Mesenchymal stem cell (in vitro differentiated cells and primary cell): ENCODE results near the gene GPR55.
A peak's percentile ranks its signal among the peaks of the same experiment; 100 is the strongest.

Experiments
- DNase-seq: peaks from one replicate; pipeline ENCODE4 v3.0.0-alpha.2; 2013
- H2AFZ ChIP-seq: one replicate; pipeline ENCODE4 v1.6.1; 2013; ENCODE audit warnings: low read depth, mild to moderate bottlenecking, control low read depth, inconsistent platforms, low read length, moderate library complexity
- H2AK5ac ChIP-seq: 2 replicates; pipeline ENCODE4 v1.6.1; 2013; ENCODE audit warnings: low read length, moderate library complexity, mild to moderate bottlenecking, inconsistent platforms; ENCODE audit not compliant: severe bottlenecking
- H2BK120ac ChIP-seq: one replicate; pipeline ENCODE4 v1.6.1; 2013; ENCODE audit warnings: low read depth, mild to moderate bottlenecking, inconsistent platforms, low read length, moderate library complexity
- H2BK12ac ChIP-seq, 2 experiments: one replicate each; pipeline ENCODE4 v1.6.1; 2013; ENCODE audit warnings: inconsistent platforms in 2 of 2, low read length in 2 of 2, mild to moderate bottlenecking in 2 of 2, moderate library complexity in 2 of 2, control low read depth in 1 of 2
- H2BK15ac ChIP-seq: one replicate; pipeline ENCODE4 v1.6.1; 2013; ENCODE audit warnings: mild to moderate bottlenecking, low read depth, inconsistent platforms; ENCODE audit not compliant: poor library complexity, severe bottlenecking
- H2BK5ac ChIP-seq: 2 replicates; pipeline ENCODE4 v1.6.1; 2013; ENCODE audit warnings: low read depth, mild to moderate bottlenecking, low read length, control low read depth, inconsistent platforms; ENCODE audit not compliant: poor library complexity, severe bottlenecking
- H3K14ac ChIP-seq, 2 experiments: one replicate each; pipeline ENCODE4 v1.6.1; 2013; ENCODE audit warnings: inconsistent platforms in 2 of 2, low read length in 2 of 2, control low read depth in 1 of 2, mild to moderate bottlenecking in 1 of 2, moderate library complexity in 1 of 2
- H3K18ac ChIP-seq, 2 experiments: one replicate each; pipeline ENCODE4 v1.6.1; 2013; ENCODE audit warnings: inconsistent platforms in 2 of 2, low read length in 2 of 2, control low read depth in 1 of 2, low read depth in 1 of 2, mild to moderate bottlenecking in 1 of 2
- H3K23ac ChIP-seq, 2 experiments: one replicate each; pipeline ENCODE4 v1.6.1; 2013; ENCODE audit warnings: inconsistent platforms in 2 of 2, low read length in 2 of 2, mild to moderate bottlenecking in 2 of 2, moderate library complexity in 2 of 2, control low read depth in 1 of 2
- H3K27ac ChIP-seq: 2 replicates; pipeline ENCODE4 v1.5.1; 2013; ENCODE audit warnings: mild to moderate bottlenecking, moderate library complexity, low read length, control low read depth, inconsistent platforms; ENCODE audit not compliant: poor library complexity, severe bottlenecking
- H3K27me3 ChIP-seq, 2 experiments: 2 replicates each; pipeline versions ENCODE4 v1.6.1 to v1.7.0; 2013; ENCODE audit warnings: low read length in 2 of 2, mild to moderate bottlenecking in 2 of 2, moderate library complexity in 2 of 2, control low read depth in 1 of 2, inconsistent platforms in 1 of 2; ENCODE audit not compliant: control insufficient read depth in 1 of 2, insufficient read depth in 1 of 2
- H3K36me3 ChIP-seq, 2 experiments: 2 replicates each; pipeline versions ENCODE4 v1.6.1 to v1.7.0; 2013; ENCODE audit warnings: low read length in 2 of 2, control low read depth in 1 of 2, inconsistent platforms in 1 of 2, low read depth in 1 of 2, mild to moderate bottlenecking in 1 of 2; ENCODE audit not compliant: insufficient read depth in 2 of 2, control insufficient read depth in 1 of 2
- H3K4ac ChIP-seq, 2 experiments: one replicate each; pipeline ENCODE4 v1.6.1; 2013; ENCODE audit warnings: inconsistent platforms in 2 of 2, low read length in 2 of 2, mild to moderate bottlenecking in 2 of 2, moderate library complexity in 2 of 2, control low read depth in 1 of 2, low read depth in 1 of 2
- H3K4me1 ChIP-seq: 2 replicates; pipeline ENCODE4 v1.6.1; 2013; ENCODE audit warnings: low read depth, low read length, control low read depth; ENCODE audit not compliant: control insufficient read depth, insufficient read depth
- H3K4me2 ChIP-seq: 2 replicates; pipeline ENCODE4 v1.6.1; 2013; ENCODE audit warnings: low read length, mild to moderate bottlenecking, inconsistent platforms; ENCODE audit not compliant: poor library complexity, severe bottlenecking
- H3K4me3 ChIP-seq, 2 experiments: 2 replicates each; pipeline versions ENCODE4 v1.5.1 to v1.7.0; 2013; ENCODE audit warnings: low read length in 2 of 2, mild to moderate bottlenecking in 2 of 2, control low read depth in 1 of 2, low read depth in 1 of 2; ENCODE audit not compliant: insufficient read depth in 1 of 2
- H3K79me1 ChIP-seq: replicated peaks from 2 replicates; pipeline ENCODE4 v1.6.1; 2013; ENCODE audit warnings: mild to moderate bottlenecking, control low read depth, low read length, inconsistent platforms; ENCODE audit not compliant: poor library complexity, severe bottlenecking
- H3K9ac ChIP-seq: 2 replicates; pipeline ENCODE4 v1.7.0; 2013; ENCODE audit warnings: mild to moderate bottlenecking, low read length, moderate library complexity
- H3K9me3 ChIP-seq: 2 replicates; pipeline ENCODE4 v1.7.0; 2013; ENCODE audit warnings: mild to moderate bottlenecking, low read length; ENCODE audit not compliant: control insufficient read depth
- H4K8ac ChIP-seq: one replicate; pipeline ENCODE4 v1.6.1; 2013; ENCODE audit warnings: inconsistent platforms, mild to moderate bottlenecking, low read length, moderate library complexity
- H4K91ac ChIP-seq: one replicate; pipeline ENCODE4 v1.6.1; 2013; ENCODE audit warnings: mild to moderate bottlenecking, low read length, inconsistent platforms
- WGBS: methylation state at CpG from one replicate; pipeline ENCODE4 v1.1.7; 2013; ENCODE audit warnings: mixed read lengths; 5-methylcytosine and 5-hydroxymethylcytosine counted together

GPR55 gene

DNA sequence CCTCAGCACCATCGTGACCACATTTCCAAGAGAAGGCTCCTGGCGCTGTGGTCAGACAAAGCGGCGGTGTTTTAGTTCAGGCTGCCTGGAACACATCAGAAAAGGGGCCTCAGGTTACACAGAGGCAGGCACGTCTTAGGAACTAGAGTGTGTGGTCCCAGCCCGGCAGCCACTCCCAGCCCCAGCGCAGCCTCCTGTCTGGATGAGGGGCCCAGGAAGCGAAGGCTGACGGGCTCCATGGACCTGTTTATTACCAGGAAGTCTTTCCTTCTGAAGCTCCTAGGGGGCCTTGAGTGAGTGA, 10.0 kb upstream of the GPR55 start:
- Histone ChIP-seq H3K18ac (no peak overlapping the region), H3K79me1 (no peaks in the 10 kb centered on the region), H3K14ac (no peak overlapping the region), H4K91ac (no peak overlapping the region), H2BK5ac (no peak overlapping the region), H3K27ac (no peak overlapping the region), H3K9ac (no peak overlapping the region), H3K4me3 (no peak overlapping the region), H3K4me2 (no peak overlapping the region), H3K4ac (no peak overlapping the region), H2BK15ac (no peak overlapping the region), H3K4me1 (no peaks in the 10 kb centered on the region), H4K8ac (no peak overlapping the region), H3K36me3 (no peaks in the 10 kb centered on the region), H2AK5ac (no peak overlapping the region), H3K27me3 (peaks cover 43 to 49% of the 10 kb centered on the region in 2 experiments), H3K23ac (no peak overlapping the region), H2BK120ac (no peak overlapping the region), H2BK12ac (no peak overlapping the region), H3K9me3 (peaks cover 13% of the 10 kb centered on the region), H2AFZ (no peak overlapping the region)
- DNase-seq, result no peak
- 77% methylated on average over 9 of the region's 9 CpGs for WGBS

- Histone ChIP-seq H2BK15ac (peak overlapping the region; percentile 17), H2BK120ac (no peak overlapping the region), H2AFZ (no peak overlapping the region), H3K18ac (no peak overlapping the region), H3K4me3 (no peak overlapping the region), H3K14ac (no peak overlapping the region), H3K23ac (no peak overlapping the region), H3K79me1 (no peaks in the 10 kb centered on the region), H2BK12ac (no peak overlapping the region), H3K36me3 (no peaks in the 10 kb centered on the region), H3K4me1 (no peaks in the 10 kb centered on the region), H2AK5ac (no peak overlapping the region), H3K4ac (no peak overlapping the region), H3K27me3 (peaks cover 43 to 47% of the 10 kb centered on the region in 2 experiments), H3K9me3 (peaks cover 13% of the 10 kb centered on the region), H3K27ac (no peak overlapping the region), H3K4me2 (no peak overlapping the region), H3K9ac (no peak overlapping the region), H4K8ac (no peak overlapping the region), H4K91ac (no peak overlapping the region), H2BK5ac (no peak overlapping the region)
- DNase-seq, result no peak
- 83% methylated on average over 17 of the region's 17 CpGs for WGBS
These were observed 9.4 kb upstream of the GPR55 start for GRCh38 chr2:230934231-230935129.

- Histone ChIP-seq H3K18ac (no peak overlapping the region), H2BK5ac (no peak overlapping the region), H2AFZ (no peak overlapping the region), H2BK15ac (peak overlapping the region; percentile 54), H3K79me1 (no peaks in the 10 kb centered on the region), H3K4me3 (no peak overlapping the region), H4K8ac (no peak overlapping the region), H2BK12ac (peak overlapping the region; percentile 4 to 7), H2BK120ac (no peak overlapping the region), H3K4me1 (no peaks in the 10 kb centered on the region), H3K27ac (no peak overlapping the region), H3K9ac (no peak overlapping the region), H3K27me3 (peaks cover 41 to 43% of the 10 kb centered on the region in 2 experiments), H4K91ac (no peak overlapping the region), H3K36me3 (no peaks in the 10 kb centered on the region), H3K23ac (no peak overlapping the region), H3K9me3 (peaks cover 13% of the 10 kb centered on the region), H3K4me2 (no peak overlapping the region), H2AK5ac (no peak overlapping the region), H3K4ac (peak overlapping the region; percentile 1 to 15), H3K14ac (peak overlapping the region in 1 of 2 experiments; percentile 30)
- WGBS, result 85% methylated on average over 10 of the region's 10 CpGs
- no peak for DNase-seq
These were observed 8.6 kb upstream of the GPR55 start for GRCh38 chr2:230933521-230934180.
